Fibroblast of the aortic adventitia (primary cell): ENCODE data around the gene EFCAB13. TPM values are rescaled to one million over a fixed set of nuclear protein-coding genes. Genes with fewer than 3 reads are reported as not detected.
A peak's percentile ranks its signal among the peaks of the same experiment; 100 is the strongest.

Source experiments
- DNase-seq: peaks from one replicate; pipeline ENCODE4 v3.0.0-alpha.2; 2010; ENCODE audit warnings: low read depth
- H3K4me3 ChIP-seq: 2 replicates; pipeline ENCODE4 v1.5.1; 2011; ENCODE audit warnings: low read depth, mild to moderate bottlenecking, control low read depth, low read length, moderate library complexity
- CTCF ChIP-seq: IDR thresholded peaks from 2 replicates; pipeline ENCODE4 v1.5.1; 2011; ENCODE audit warnings: mild to moderate bottlenecking, low read length, control low read depth, inconsistent platforms; ENCODE audit not compliant: insufficient read depth
- total RNA-seq: library from RNA; depleted of rRNA; stranded (reverse); fragments of >200 nt; gene quantifications from 2 replicates; pipeline ENCODE4 v1.2.3, GENCODE V29; 2012; ENCODE audit warnings: low replicate concordance

Gene EFCAB13
- total RNA-seq, 1 donor = 5.6 TPM

DNA sequence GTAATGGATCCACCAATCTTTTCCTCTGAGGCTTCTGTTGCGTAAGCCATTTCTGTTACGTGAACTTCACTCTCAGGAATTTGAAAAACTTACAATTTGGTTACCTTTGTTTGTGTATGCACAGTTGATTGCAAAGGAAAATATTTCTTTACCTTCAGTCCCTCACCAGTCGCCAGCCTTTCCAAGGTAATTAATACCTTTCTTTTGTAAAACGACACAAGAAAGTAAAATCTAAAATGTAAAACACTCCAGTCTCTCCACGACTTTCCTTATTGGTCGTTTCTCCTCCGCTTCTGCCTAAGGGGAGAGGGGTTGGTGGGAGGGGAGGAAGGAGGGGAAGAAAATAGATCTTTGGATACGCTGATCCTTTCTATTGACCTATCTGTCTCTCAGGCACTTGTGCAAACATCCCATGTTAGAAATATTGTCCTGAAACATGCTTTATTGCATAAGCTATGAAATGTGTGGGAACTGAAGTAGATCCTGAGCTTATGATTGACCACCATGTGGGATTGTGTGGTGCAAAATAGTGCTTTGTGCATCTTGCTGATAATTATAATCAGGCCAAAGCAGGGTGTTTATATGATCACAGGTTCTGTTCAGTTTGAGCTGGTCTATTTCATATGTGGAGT lies 32.4 kb upstream of the EFCAB13 start:
- TF ChIP-seq CTCF = no peak
- DNase-seq = no peak
- H3K4me3 ChIP-seq = no peak overlapping the region

DNA sequence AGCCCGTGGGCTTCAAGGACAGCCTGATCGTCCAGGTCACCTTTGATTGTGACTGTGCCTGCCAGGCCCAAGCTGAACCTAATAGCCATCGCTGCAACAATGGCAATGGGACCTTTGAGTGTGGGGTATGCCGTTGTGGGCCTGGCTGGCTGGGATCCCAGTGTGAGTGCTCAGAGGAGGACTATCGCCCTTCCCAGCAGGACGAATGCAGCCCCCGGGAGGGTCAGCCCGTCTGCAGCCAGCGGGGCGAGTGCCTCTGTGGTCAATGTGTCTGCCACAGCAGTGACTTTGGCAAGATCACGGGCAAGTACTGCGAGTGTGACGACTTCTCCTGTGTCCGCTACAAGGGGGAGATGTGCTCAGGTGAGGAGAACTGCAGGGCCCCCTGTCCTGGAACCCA lies 31.5 kb upstream of the EFCAB13 start:
- no peak for DNase-seq
- no peak for TF ChIP-seq CTCF
- H3K4me3 ChIP-seq = no peak overlapping the region

- TF ChIP-seq CTCF = no peak
- no peak overlapping the region for H3K4me3 ChIP-seq
- DNase-seq = no peak
These were observed 28.5 kb upstream of the EFCAB13 start for GRCh38 chr17:47295037-47295873.

DNA sequence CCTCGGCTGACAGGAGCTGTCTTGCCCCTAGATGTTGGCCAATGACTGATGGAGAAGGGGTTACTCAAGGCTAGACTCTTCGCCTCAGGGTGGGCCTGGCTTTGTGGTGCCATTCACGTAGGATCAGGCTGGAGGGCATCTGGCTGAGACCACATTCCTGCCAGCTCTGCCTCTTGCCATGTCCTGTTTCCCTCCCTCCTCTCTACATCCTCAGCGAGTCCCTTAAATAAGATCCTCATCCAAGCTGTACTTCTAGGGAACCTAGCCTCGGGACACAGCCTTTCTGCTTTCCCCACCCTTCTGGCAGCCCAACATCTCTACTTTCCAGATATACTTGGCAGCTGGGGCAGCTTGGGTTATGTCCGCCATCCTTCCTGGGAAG lies 27.9 kb upstream of the EFCAB13 start:
- DNase-seq = no peak
- TF ChIP-seq CTCF = no peak
- H3K4me3 ChIP-seq = no peak overlapping the region

- DNase-seq = peak; percentile 55
- H3K4me3 ChIP-seq = no peak overlapping the region
- TF ChIP-seq CTCF = no peak
These were observed 25.9 kb upstream of the EFCAB13 start for GRCh38 chr17:47297661-47298400.

DNA sequence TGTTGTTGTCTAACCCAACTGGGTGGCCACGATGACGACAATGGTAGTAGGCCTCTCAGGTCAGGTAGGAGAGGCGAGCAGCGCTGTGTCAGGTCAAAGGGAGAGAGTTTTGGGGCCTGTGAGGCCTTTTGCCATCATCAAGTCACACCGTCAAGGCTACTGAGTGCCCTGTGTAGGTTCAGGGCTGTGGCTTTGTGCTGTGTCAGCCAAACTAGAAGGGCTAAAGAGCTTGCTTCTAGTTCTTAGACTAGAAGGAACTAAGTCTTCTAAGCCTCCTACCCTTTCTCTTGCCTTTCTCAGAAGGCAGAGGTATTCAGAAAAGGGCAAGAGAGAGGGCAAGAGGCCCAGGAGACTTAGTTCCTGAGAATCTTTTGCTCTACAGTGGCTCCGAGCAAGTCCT lies 25.0 kb upstream of the EFCAB13 start:
- no peak for TF ChIP-seq CTCF
- H3K4me3 ChIP-seq = no peak overlapping the region
- DNase-seq = no peak
